Body of pancreas (tissue), 4 donors: ENCODE measurements around the gene APLP2.

ENCODE experiments used
- CTCF ChIP-seq, 7 experiments: fragments of 450-650 bp in 4 of 7; fragments of 200-600 bp in 3 of 7; sonication (generic) in 3 of 7; IDR thresholded peaks; one replicate each; pipeline ENCODE4 v1.5.1; 2016 to 2019; ENCODE audit warnings: antibody characterized with exemption in 7 of 7
- POLR2A ChIP-seq, 3 donors: fragments of 450-650 bp; IDR thresholded peaks; one replicate each; pipeline ENCODE4 v1.6.1; 2016; ENCODE audit warnings: antibody characterized with exemption in 3 of 3, mild to moderate bottlenecking in 2 of 3

- TF ChIP-seq POLR2A (IDR thresholded peaks at IDR 0.05) = no peak
- TF ChIP-seq CTCF (IDR thresholded peaks at IDR 0.05) = no peak
Observed at GRCh38 chr11:130136107-130136506, 66.4 kb downstream of the APLP2 start.
